Panc1 (cell line): ENCODE results near the gene B3GLCT. TPM values are rescaled to one million over a fixed set of nuclear protein-coding genes. Genes with fewer than 3 reads are reported as not detected.
"Not testable (repeated sequence)": the region's sequence is repeated elsewhere in the genome, so short reads cannot be mapped to it uniquely, and the experiment has no call there.

Source experiments
- ATAC-seq: fragments of 200-7000 bp; cut with Tn5 transposase; 2 replicates; pipeline ENCODE4 v1.9.1; 2020; ENCODE audit warnings: mild to moderate bottlenecking, moderate library complexity
- BruUV-seq: library from RNA; stranded (reverse); fragments of 400-500 nt; replicated peaks from 2 replicates; lab custom pipeline; 2021; lab: Mats Ljungman, UMichigan
- CTCF ChIA-PET: fragments of 300-600 bp; sonication (Branson Sonifier 250); formaldehyde crosslinking; loops from one replicate; lab custom pipeline; 2022; ENCODE audit warnings: antibody characterized with exemption; lab: Charles Lee
- POLR2A ChIA-PET: fragments of 300-600 bp; sonication (Branson Sonifier 250); formaldehyde crosslinking; loops from one replicate; lab custom pipeline; 2022; ENCODE audit warnings: antibody characterized with exemption; lab: Charles Lee
- DNase-seq: peaks from one replicate; pipeline ENCODE4 v3.0.0-alpha.2; 2010; ENCODE audit warnings: low read depth, low spot score
- H3K27ac ChIP-seq: 2 replicates; pipeline ENCODE4 v1.5.1; 2011; ENCODE audit warnings: mild to moderate bottlenecking, low read length, inconsistent platforms
- H3K27me3 ChIP-seq: fragments of 200-500 bp; sonication (Bioruptor generic); 2 replicates; pipeline ENCODE4 v1.6.0; 2014; ENCODE audit warnings: low read length, inconsistent platforms; ENCODE audit not compliant: control insufficient read depth, insufficient read depth
- H3K36me3 ChIP-seq: fragments of 200-500 bp; sonication (Bioruptor generic); 2 replicates; pipeline ENCODE4 v1.5.1; 2014; ENCODE audit warnings: inconsistent platforms, mild to moderate bottlenecking, low read length, moderate library complexity; ENCODE audit not compliant: control insufficient read depth, insufficient read depth
- H3K4me1 ChIP-seq: 2 replicates; pipeline ENCODE4 v1.5.1; 2011; ENCODE audit warnings: inconsistent platforms, mild to moderate bottlenecking, low read length, moderate library complexity; ENCODE audit not compliant: control insufficient read depth, insufficient read depth
- H3K4me3 ChIP-seq, 2 experiments: 2 replicates each; pipeline ENCODE4 v1.5.1; 2011 to 2012; ENCODE audit warnings: low read depth in 2 of 2, low read length in 2 of 2, mild to moderate bottlenecking in 2 of 2, inconsistent platforms in 1 of 2, moderate library complexity in 1 of 2
- H3K9me3 ChIP-seq: fragments of 200-500 bp; sonication (Bioruptor generic); 2 replicates; pipeline ENCODE4 v1.5.1; 2014; ENCODE audit warnings: low read depth, mild to moderate bottlenecking, inconsistent platforms, low read length, moderate library complexity; ENCODE audit not compliant: control insufficient read depth, insufficient read depth
- POLR2AphosphoS5 ChIP-seq: IDR thresholded peaks from 2 replicates; pipeline ENCODE4 v1.6.1; 2012; ENCODE audit warnings: mild to moderate bottlenecking, low read depth, low read length, moderate library complexity
- SIN3A ChIP-seq: IDR thresholded peaks from 2 replicates; pipeline ENCODE4 v1.6.1; 2012; ENCODE audit warnings: low read depth, mild to moderate bottlenecking, low read length, moderate library complexity, borderline replicate concordance; ENCODE audit not compliant: insufficient read depth
- TCF7L2 ChIP-seq: IDR thresholded peaks from 2 replicates; pipeline ENCODE4 v1.6.1; 2011; ENCODE audit warnings: mild to moderate bottlenecking, low read depth, low read length, inconsistent platforms
- in situ Hi-C: cut with HindIII; loops from 2 replicates; pipeline ENCODE4 v1.10.0; 2016; ENCODE audit warnings: low sequenced_read_pairs, low pct_unique_long_range_greater_than_20kb
- intact Hi-C: fragments of 100-400 bp; cut with micrococcal nuclease; formaldehyde crosslinking; loops from one replicate; pipeline ENCODE4 v1.10.0; 2022; ENCODE audit not compliant: unreplicated experiment
- total RNA-seq: library from RNA; stranded (reverse); gene quantifications from one replicate; pipeline ENCODE4 v1.2.1, GENCODE V29; 2021; ENCODE audit not compliant: unreplicated experiment
- TF ChIP-seq, protein P1 (sequence below): fragments of 450-650 bp; IDR thresholded peaks from 2 replicates; pipeline ENCODE4 v1.5.1; 2017; ENCODE audit warnings: mild to moderate bottlenecking
- TF ChIP-seq, protein P2 (sequence below), 2 experiments: IDR thresholded peaks; 2 replicates each; pipeline ENCODE4 v1.6.1; 2011 to 2012; ENCODE audit warnings: low read depth in 2 of 2, control low read depth in 1 of 2, low read length in 1 of 2, mild to moderate bottlenecking in 1 of 2, moderate library complexity in 1 of 2; ENCODE audit not compliant: insufficient read depth in 1 of 2

The B3GLCT gene
- total RNA-seq, 1 experiment from 2014 or later: 16.5 TPM

DNA sequence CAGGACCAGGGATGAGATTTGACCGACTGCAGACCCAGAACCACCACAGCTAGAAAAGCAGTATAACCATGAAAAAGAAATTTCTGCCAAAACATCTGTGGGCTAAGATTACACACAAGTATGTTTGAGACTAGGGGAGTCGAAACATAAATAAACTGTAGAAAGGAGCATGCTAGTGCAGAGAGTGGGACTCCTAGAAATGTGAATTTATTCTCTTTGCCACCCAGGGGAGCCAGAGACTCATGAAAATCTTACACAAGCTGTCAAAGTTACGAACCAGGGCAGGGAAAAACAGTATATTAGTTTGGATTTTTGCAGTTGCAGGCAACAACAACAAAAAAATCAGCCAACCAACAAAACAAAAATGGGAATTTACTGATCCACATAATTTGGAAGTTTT lies 25.8 kb upstream of the B3GLCT start:
- Histone ChIP-seq H3K9me3 (no peaks in the 10 kb centered on the region), H3K4me1 (peaks cover 9% of the 10 kb centered on the region), H3K4me3 (no peak overlapping the region), H3K27ac (peak overlapping the region; percentile 68), H3K27me3 (no peaks in the 10 kb centered on the region), H3K36me3 (no peaks in the 10 kb centered on the region)
- CTCF ChIA-PET: interaction anchor here (0.6 to 0.9 kb wide), 2 partner anchors 67 to 250 kb away, joined by 3 to 6 read pairs; no protein-coding TSS in a partner anchor
- in situ Hi-C loops: no loop called here
- TF ChIP-seq SIN3A: no peak
- TF ChIP-seq POLR2AphosphoS5: no peak
- TF ChIP-seq, protein P1, sequence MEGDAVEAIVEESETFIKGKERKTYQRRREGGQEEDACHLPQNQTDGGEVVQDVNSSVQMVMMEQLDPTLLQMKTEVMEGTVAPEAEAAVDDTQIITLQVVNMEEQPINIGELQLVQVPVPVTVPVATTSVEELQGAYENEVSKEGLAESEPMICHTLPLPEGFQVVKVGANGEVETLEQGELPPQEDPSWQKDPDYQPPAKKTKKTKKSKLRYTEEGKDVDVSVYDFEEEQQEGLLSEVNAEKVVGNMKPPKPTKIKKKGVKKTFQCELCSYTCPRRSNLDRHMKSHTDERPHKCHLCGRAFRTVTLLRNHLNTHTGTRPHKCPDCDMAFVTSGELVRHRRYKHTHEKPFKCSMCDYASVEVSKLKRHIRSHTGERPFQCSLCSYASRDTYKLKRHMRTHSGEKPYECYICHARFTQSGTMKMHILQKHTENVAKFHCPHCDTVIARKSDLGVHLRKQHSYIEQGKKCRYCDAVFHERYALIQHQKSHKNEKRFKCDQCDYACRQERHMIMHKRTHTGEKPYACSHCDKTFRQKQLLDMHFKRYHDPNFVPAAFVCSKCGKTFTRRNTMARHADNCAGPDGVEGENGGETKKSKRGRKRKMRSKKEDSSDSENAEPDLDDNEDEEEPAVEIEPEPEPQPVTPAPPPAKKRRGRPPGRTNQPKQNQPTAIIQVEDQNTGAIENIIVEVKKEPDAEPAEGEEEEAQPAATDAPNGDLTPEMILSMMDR: peak; percentile 22; the same call in 1 of the 2 replicates
- TF ChIP-seq, protein P2, sequence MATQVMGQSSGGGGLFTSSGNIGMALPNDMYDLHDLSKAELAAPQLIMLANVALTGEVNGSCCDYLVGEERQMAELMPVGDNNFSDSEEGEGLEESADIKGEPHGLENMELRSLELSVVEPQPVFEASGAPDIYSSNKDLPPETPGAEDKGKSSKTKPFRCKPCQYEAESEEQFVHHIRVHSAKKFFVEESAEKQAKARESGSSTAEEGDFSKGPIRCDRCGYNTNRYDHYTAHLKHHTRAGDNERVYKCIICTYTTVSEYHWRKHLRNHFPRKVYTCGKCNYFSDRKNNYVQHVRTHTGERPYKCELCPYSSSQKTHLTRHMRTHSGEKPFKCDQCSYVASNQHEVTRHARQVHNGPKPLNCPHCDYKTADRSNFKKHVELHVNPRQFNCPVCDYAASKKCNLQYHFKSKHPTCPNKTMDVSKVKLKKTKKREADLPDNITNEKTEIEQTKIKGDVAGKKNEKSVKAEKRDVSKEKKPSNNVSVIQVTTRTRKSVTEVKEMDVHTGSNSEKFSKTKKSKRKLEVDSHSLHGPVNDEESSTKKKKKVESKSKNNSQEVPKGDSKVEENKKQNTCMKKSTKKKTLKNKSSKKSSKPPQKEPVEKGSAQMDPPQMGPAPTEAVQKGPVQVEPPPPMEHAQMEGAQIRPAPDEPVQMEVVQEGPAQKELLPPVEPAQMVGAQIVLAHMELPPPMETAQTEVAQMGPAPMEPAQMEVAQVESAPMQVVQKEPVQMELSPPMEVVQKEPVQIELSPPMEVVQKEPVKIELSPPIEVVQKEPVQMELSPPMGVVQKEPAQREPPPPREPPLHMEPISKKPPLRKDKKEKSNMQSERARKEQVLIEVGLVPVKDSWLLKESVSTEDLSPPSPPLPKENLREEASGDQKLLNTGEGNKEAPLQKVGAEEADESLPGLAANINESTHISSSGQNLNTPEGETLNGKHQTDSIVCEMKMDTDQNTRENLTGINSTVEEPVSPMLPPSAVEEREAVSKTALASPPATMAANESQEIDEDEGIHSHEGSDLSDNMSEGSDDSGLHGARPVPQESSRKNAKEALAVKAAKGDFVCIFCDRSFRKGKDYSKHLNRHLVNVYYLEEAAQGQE (IDR thresholded peaks at IDR 0.05; ENCODE audit: insufficient read depth in 1 of 2, low read depth in 2 of 2, low read length in 1 of 2): no peak
- no peak for TF ChIP-seq TCF7L2
- intact Hi-C loops: no loop called here
- DNase-seq: no peak
- POLR2A ChIA-PET: no interaction called here
- BruUV-seq: no TSS peak
- no peak for ATAC-seq

DNA sequence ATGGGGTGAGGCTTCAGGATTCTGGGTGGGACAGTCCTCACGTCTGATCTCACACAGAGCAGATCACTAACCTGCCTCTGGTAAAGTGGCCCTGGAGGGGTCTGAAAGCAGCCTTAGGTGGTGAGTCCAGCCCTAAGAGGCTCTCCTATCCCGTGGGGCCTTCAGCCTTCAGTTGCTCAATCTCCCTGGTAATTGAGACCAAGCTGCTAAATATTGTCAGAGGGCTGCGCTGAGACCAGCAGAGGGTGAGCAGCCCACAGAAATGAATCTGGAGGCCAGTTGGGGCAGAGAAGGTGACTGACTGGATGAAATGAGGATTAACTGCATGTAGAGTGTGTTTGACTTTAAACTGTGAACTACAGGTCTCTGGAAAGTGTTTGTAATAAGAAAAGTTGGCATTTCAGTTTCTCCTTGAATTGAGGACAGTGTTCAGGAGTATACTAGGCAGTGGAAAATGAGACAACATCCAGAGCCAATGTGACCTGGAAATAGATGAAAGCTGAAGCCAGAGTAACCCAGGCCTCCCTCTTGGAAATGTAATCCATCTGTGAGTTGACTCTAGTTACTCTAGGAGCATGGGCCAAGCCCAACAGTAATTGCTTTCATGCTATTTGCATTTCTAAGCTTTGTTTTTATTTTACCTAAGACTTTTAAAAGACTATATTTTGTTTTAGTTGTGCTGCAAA lies 23.8 kb upstream of the B3GLCT start:
- TF ChIP-seq, protein P2 (IDR thresholded peaks at IDR 0.05; ENCODE audit: insufficient read depth in 1 of 2, low read depth in 2 of 2, low read length in 1 of 2): no peak
- POLR2A ChIA-PET: no interaction called here
- CTCF ChIA-PET: no interaction called here

DNA sequence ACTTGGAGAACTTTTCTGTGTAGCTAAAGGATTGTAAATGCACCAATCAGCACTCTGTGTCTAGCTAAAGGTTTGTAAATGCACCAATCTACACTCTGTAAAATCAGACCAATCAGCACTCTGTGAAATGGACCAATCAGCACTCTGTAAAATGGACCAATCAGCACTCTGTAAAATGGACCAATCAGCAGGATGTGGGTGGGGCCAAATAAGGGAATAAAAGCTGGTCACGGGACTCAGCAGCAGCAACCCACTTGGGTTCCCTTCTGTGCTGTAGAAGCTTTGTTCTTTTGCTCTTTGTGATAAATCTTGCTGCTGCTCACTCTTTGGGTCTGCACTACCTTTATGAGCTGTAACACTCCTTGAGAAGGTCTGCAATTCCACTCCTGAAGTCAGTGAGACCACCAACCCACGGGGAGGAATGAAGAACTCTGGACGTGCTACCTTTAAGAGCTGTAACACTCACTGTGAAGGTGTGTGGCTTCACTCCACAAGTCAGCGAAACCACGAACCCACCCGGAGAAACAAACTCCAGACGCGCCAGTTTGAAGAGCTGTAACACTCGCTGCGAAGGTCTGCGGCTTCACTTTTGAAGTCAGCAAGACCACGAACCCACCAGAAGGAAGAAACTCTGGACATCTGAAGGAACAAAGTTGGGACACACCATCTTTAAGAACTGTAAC lies 21.8 kb upstream of the B3GLCT start:
- H3K27ac ChIP-seq, in situ Hi-C loops, CTCF ChIA-PET, H3K27me3 ChIP-seq, BruUV-seq, H3K36me3 ChIP-seq, ATAC-seq, DNase-seq, H3K4me1 ChIP-seq, intact Hi-C loops, POLR2A ChIA-PET, H3K9me3 ChIP-seq, H3K4me3 ChIP-seq: not testable (repeated sequence)

More for the DNA sequence above, 23.8 kb upstream of the B3GLCT start:
- intact Hi-C loops (no loop called here), in situ Hi-C loops (no loop called here)
- H3K9me3 ChIP-seq: no peaks in the 10 kb centered on the region
- H3K4me1 ChIP-seq: peaks cover 9% of the 10 kb centered on the region
- H3K27ac ChIP-seq: no peak overlapping the region
- H3K4me3 ChIP-seq: no peak overlapping the region
- H3K36me3 ChIP-seq: no peaks in the 10 kb centered on the region
- no TSS peak for BruUV-seq
- ATAC-seq (no peak), DNase-seq (no peak)
- H3K27me3 ChIP-seq: no peaks in the 10 kb centered on the region
